ENCODE measurements around the gene SIRT3. TPM values are rescaled to one million over a fixed set of nuclear protein-coding genes. Genes with fewer than 3 reads are reported as not detected.
"Not testable (repeated sequence)": the region's sequence is repeated elsewhere in the genome, so short reads cannot be mapped to it uniquely, and the experiment has no call there.

The SIRT3 gene
- total RNA-seq, 1 donor from 2014 or later: 17.6 TPM

- peak; percentile 68 to 73 for ATAC-seq
- intact Hi-C loops (cut with DNase I): not testable (repeated sequence)
Measured at GRCh38 chr11:191490-192478, 44.4 kb downstream of the SIRT3 start.

GRCh38 chr11:190546-190945, 45.6 kb downstream of the SIRT3 start:
- H3K27me3 ChIP-seq (ENCODE audit: low read depth); H3K27ac ChIP-seq; H3K9me3 ChIP-seq; intact Hi-C loops (cut with DNase I); H3K4me1 ChIP-seq; H3K4me3 ChIP-seq; DNase-seq; H3K36me3 ChIP-seq; ATAC-seq: not testable (repeated sequence)

More at GRCh38 chr11:191490-192478, 44.4 kb downstream of the SIRT3 start:
- peak; percentile 52 for DNase-seq
- H3K9me3 ChIP-seq; H3K27ac ChIP-seq; H3K4me1 ChIP-seq; H3K27me3 ChIP-seq (ENCODE audit: low read depth); H3K4me3 ChIP-seq; H3K36me3 ChIP-seq: not testable (repeated sequence)
- TF ChIP-seq, protein P1, sequence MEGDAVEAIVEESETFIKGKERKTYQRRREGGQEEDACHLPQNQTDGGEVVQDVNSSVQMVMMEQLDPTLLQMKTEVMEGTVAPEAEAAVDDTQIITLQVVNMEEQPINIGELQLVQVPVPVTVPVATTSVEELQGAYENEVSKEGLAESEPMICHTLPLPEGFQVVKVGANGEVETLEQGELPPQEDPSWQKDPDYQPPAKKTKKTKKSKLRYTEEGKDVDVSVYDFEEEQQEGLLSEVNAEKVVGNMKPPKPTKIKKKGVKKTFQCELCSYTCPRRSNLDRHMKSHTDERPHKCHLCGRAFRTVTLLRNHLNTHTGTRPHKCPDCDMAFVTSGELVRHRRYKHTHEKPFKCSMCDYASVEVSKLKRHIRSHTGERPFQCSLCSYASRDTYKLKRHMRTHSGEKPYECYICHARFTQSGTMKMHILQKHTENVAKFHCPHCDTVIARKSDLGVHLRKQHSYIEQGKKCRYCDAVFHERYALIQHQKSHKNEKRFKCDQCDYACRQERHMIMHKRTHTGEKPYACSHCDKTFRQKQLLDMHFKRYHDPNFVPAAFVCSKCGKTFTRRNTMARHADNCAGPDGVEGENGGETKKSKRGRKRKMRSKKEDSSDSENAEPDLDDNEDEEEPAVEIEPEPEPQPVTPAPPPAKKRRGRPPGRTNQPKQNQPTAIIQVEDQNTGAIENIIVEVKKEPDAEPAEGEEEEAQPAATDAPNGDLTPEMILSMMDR (IDR thresholded peaks at IDR 0.05): peak; percentile 40

DNA sequence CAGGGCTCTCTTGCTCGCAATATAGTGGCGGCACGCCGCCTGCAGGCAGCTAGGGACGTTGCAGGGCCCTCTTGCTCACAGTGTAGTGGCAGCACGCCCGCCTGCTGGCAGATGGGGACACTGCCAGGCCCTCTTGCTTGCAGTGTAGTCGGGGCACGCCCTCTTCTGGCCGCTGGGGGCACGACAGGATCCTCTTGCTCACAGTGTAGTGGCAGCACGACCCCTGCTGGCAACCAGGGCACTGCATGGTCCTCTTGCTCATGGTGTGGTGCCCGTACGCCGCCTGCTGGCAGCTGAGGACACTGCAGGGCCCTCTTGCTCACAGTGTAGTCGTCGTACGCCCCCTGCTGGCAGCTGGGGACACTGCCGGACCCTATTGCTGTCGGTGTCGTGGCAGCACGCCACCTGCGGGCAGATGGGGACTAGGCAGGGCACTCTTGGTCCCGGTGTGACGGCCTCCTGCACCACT, 46.3 kb downstream of the SIRT3 start:
- H3K27ac ChIP-seq; H3K4me1 ChIP-seq; H3K27me3 ChIP-seq (ENCODE audit: low read depth); H3K4me3 ChIP-seq; H3K9me3 ChIP-seq; H3K36me3 ChIP-seq; intact Hi-C loops (cut with DNase I): not testable (repeated sequence)
- peak; percentile 85 to 88 for ATAC-seq
- peak; percentile 58 for DNase-seq

- peak; percentile 47 for DNase-seq
- H3K4me1 ChIP-seq; H3K9me3 ChIP-seq; intact Hi-C loops (cut with DNase I); H3K4me3 ChIP-seq; H3K27ac ChIP-seq; H3K27me3 ChIP-seq (ENCODE audit: low read depth); H3K36me3 ChIP-seq: not testable (repeated sequence)
- peak; percentile 69 to 70 for ATAC-seq
Measured at GRCh38 chr11:189200-189783, 46.9 kb downstream of the SIRT3 start.

DNA sequence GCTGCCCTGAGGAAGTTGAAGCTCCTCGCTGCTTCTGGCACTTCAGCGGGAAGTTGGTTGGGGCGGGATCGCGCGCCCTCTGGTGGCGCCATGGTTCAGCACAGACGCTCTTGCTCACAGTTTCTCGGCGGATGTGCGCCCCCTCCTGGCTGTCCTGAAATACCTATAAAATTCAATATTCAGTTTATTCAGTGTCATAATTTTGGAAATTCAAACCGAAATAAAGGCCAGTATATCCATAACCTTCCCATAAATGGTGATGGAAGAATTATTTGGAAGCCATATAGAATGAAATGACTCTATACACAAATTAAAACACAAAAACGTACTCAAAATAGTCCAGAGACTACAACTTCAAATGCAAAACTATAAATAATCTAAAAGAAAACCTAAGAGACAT, 55.9 kb downstream of the SIRT3 start:
- H3K27me3 ChIP-seq (ENCODE audit: low read depth); H3K27ac ChIP-seq; ATAC-seq; H3K4me1 ChIP-seq; DNase-seq; intact Hi-C loops (cut with DNase I); H3K36me3 ChIP-seq; H3K4me3 ChIP-seq; H3K9me3 ChIP-seq: not testable (repeated sequence)
- TF ChIP-seq, protein P1 (IDR thresholded peaks at IDR 0.05): peak; percentile 32

Other genes starting within 250 kb of the SIRT3 start
- gene SCGB1C1, start 43.3 kb downstream of the SIRT3 start, total RNA-seq: not detected
- 54.2 TPM for gene BET1L, start 28.9 kb downstream of the SIRT3 start, total RNA-seq
- 103 TPM for gene RIC8A, start 28.6 kb downstream of the SIRT3 start, total RNA-seq
- 89.5 TPM for gene PSMD13, start 634 bp upstream of the SIRT3 start, total RNA-seq
- gene NLRP6, start 42.1 kb upstream of the SIRT3 start, total RNA-seq: 1.3 TPM
- gene PGGHG, start 52.8 kb upstream of the SIRT3 start, total RNA-seq: 163 TPM
- not detected for gene IFITM5, start 63.2 kb upstream of the SIRT3 start, total RNA-seq
- 607 TPM for gene IFITM2, start 71.5 kb upstream of the SIRT3 start, total RNA-seq
- gene IFITM1, start 77.7 kb upstream of the SIRT3 start, total RNA-seq: 128 TPM
- 767 TPM for gene IFITM3, start 84.5 kb upstream of the SIRT3 start, total RNA-seq
- gene B4GALNT4, start 133.2 kb upstream of the SIRT3 start, total RNA-seq: 0.38 TPM
- gene PKP3, start 157.9 kb upstream of the SIRT3 start, total RNA-seq: 23.1 TPM
- 91.8 TPM for gene SIGIRR, start 178.7 kb upstream of the SIRT3 start, total RNA-seq
- 21.6 TPM for gene ANO9, start 205.7 kb upstream of the SIRT3 start, total RNA-seq
- gene PTDSS2, start 213.9 kb upstream of the SIRT3 start, total RNA-seq: 32.9 TPM

Data from lower lobe of right lung (tissue), 2 donors.